Measurements from ENCODE around the gene LRRIQ3. TPM values are rescaled to one million over a fixed set of nuclear protein-coding genes. Genes with fewer than 3 reads are reported as not detected.
"Not testable (repeated sequence)": the region's sequence is repeated elsewhere in the genome, so short reads cannot be mapped to it uniquely, and the experiment has no call there.

The LRRIQ3 gene
- total RNA-seq, 2 experiments from 2014 or later = 1.1 to 1.2 TPM

DNA sequence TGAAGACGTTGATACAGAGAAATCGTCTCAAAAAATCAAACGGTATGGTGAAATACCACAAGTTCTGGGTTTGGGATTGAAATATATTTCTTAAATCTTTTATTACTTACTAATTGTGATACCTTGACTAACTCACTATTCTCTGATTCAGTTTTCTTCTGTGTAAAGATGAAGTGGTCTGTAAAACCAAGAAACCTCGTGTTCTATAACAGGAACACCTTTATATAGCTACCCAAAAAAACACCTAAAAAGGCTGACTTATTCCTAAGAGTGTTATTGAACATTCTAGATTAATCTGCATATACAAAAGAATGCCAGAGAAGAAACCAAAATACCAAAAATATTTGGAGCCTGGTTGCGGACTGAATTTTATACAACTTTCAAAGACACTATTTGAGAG is 721 bp downstream of the LRRIQ3 start:
- peaks cover 9% of the 10 kb centered on the region for H3K36me3 Mint-ChIP-seq (ENCODE audit: low read depth)
- peak overlapping the region; percentile 89 for H3K4me3 Mint-ChIP-seq
- intact Hi-C loops (cut with micrococcal nuclease) = loop anchor here (10.0 kb wide), 1 partner anchor 568 kb away; no protein-coding TSS in a partner anchor

DNA sequence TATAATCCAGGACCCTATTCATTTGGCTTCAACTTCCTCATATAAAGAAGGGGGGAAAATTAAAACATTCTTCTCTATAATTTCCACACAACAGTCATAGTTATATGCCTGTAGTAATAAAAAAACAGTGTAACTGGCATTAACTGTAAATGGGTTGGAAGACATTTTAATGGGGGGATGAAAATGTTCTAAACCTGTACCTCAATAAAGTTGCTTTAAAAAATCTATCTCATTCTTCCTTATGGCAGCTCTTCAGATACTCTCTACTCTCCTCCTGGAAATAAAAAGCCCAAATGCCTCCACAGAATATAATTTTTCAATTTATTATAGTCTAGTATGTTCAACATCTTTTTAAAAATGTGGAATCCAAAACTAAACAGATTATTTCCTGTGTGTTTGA is 2.6 kb downstream of the LRRIQ3 start:
- H3K4me3 Mint-ChIP-seq = no peak overlapping the region
- CTCF ChIA-PET = interaction anchor here (0.7 kb wide), 1 partner anchor 63 kb away, joined by 3 read pairs; no protein-coding TSS in a partner anchor
- H3K4me1 Mint-ChIP-seq (ENCODE audit: low read depth) = peaks cover 17% of the 10 kb centered on the region
- no peak overlapping the region for H3K27ac Mint-ChIP-seq
- no peak for DNase-seq
- intact Hi-C loops (cut with micrococcal nuclease) = loop anchor here (10.0 kb wide), 1 partner anchor 569 kb away; no protein-coding TSS in a partner anchor
- H3K27me3 Mint-ChIP-seq (ENCODE audit: low read depth) = no peaks in the 10 kb centered on the region
- peaks cover 1% of the 10 kb centered on the region for H3K36me3 Mint-ChIP-seq (ENCODE audit: low read depth)
- peaks cover under 1% of the 10 kb centered on the region for H3K9me3 Mint-ChIP-seq

More for the DNA sequence above, 721 bp downstream of the LRRIQ3 start:
- Mint-ChIP-seq H3K27me3 (ENCODE audit: low read depth) (no peaks in the 10 kb centered on the region), H3K27ac (peak overlapping the region; percentile 92), H3K4me1 (ENCODE audit: low read depth) (peaks cover 17% of the 10 kb centered on the region), H3K9me3 (no peaks in the 10 kb centered on the region)
- CTCF ChIA-PET = no interaction called here
- no peak for DNase-seq

- peaks cover 8% of the 10 kb centered on the region for H3K36me3 Mint-ChIP-seq (ENCODE audit: low read depth)
- H3K4me3 Mint-ChIP-seq = no peak overlapping the region
- intact Hi-C loops (cut with micrococcal nuclease) = loop anchor here (10.0 kb wide), 1 partner anchor 571 kb away; no protein-coding TSS in a partner anchor
- H3K27ac Mint-ChIP-seq = no peak overlapping the region
- no peak for DNase-seq
- CTCF ChIA-PET = interaction anchor here (0.6 kb wide), 1 partner anchor 30 kb away, joined by 3 read pairs; no protein-coding TSS in a partner anchor
- peaks cover 7% of the 10 kb centered on the region for H3K9me3 Mint-ChIP-seq
- no peaks in the 10 kb centered on the region for H3K27me3 Mint-ChIP-seq (ENCODE audit: low read depth)
- H3K4me1 Mint-ChIP-seq (ENCODE audit: low read depth) = peaks cover 10% of the 10 kb centered on the region
Measured at GRCh38 chr1:74193908-74194307, 4.1 kb downstream of the LRRIQ3 start.

DNA sequence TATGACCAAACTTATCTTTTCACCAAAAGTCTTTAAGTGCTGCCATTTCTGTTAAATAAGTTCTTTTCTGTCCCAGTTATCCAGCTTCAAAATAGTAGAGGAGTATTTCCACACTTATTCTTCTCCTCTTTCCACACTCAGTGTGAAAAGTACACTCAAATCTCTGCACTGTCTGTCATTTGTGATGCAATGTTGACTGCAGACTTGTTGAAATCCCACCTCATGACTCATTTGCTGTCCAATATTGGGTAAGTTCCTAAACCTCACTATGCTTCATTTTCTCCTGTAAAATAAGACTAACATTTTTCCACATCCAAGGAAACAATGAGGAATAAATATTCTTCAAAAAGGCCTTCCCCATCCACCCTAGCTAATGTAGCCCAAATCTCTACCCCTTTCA is 17.5 kb downstream of the LRRIQ3 start:
- Mint-ChIP-seq H3K36me3 (ENCODE audit: low read depth) (no peaks in the 10 kb centered on the region), H3K9me3 (no peaks in the 10 kb centered on the region), H3K4me3 (no peak overlapping the region), H3K4me1 (ENCODE audit: low read depth) (no peaks in the 10 kb centered on the region), H3K27me3 (ENCODE audit: low read depth) (no peaks in the 10 kb centered on the region), H3K27ac (no peak overlapping the region)
- CTCF ChIA-PET = no interaction called here
- DNase-seq = no peak
- intact Hi-C loops (cut with micrococcal nuclease) = no loop called here

GRCh38 chr1:74174423-74174822 is 23.6 kb downstream of the LRRIQ3 start:
- H3K27ac Mint-ChIP-seq = not testable (repeated sequence)

DNA sequence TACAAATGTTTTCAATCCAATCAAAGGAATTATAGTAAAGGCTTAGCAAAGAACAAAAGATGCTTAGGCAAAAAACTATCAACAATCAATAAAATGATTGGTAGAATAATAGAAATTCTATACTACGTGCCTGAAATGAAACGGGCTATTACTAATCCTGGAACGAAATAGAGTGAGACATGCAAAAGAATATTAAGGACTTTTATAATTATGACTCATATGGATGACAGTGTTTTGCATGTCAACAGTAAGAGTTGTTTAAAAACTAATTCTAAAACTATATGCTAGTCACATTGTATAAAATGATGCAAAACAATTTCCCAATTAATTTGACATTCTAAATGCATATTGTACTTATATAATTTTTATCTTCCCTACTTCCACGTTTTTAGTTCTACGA is 35.6 kb downstream of the LRRIQ3 start:
- intact Hi-C loops (cut with micrococcal nuclease) = no loop called here
- no peak overlapping the region for H3K4me3 Mint-ChIP-seq
- H3K9me3 Mint-ChIP-seq = peaks cover 1% of the 10 kb centered on the region
- no peak overlapping the region for H3K27ac Mint-ChIP-seq
- no peaks in the 10 kb centered on the region for H3K4me1 Mint-ChIP-seq (ENCODE audit: low read depth)
- DNase-seq = no peak
- no peaks in the 10 kb centered on the region for H3K27me3 Mint-ChIP-seq (ENCODE audit: low read depth)
- H3K36me3 Mint-ChIP-seq (ENCODE audit: low read depth) = no peaks in the 10 kb centered on the region
- CTCF ChIA-PET = no interaction called here

More at GRCh38 chr1:74174423-74174822, 23.6 kb downstream of the LRRIQ3 start:
- H3K4me1 Mint-ChIP-seq (ENCODE audit: low read depth); DNase-seq; H3K27me3 Mint-ChIP-seq (ENCODE audit: low read depth); CTCF ChIA-PET; H3K4me3 Mint-ChIP-seq; intact Hi-C loops (cut with micrococcal nuclease); H3K36me3 Mint-ChIP-seq (ENCODE audit: low read depth): not testable (repeated sequence)
- H3K9me3 Mint-ChIP-seq = peaks cover 29% of the 10 kb centered on the region

DNA sequence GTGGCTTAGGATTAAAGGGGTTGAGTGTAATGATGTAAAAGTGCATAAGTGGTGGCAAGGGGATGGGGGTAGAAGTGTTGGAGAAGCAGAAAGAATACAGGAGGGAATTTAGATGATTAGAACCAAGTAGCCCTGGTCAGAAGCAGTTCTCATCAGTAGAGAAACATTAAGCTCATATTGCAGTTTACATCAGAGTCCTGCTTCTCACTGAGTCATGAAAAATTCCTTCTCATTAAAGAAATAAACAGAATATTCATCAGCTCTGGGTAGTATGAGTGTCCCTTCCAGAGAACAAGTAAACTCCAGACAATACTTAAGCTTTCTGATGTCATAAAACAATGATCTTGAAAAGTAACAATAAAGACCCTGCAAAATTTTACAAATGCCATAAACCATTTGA is 36.5 kb downstream of the LRRIQ3 start:
- Mint-ChIP-seq H3K4me1 (ENCODE audit: low read depth) (no peaks in the 10 kb centered on the region), H3K27ac (no peak overlapping the region), H3K9me3 (peaks cover 1% of the 10 kb centered on the region), H3K36me3 (ENCODE audit: low read depth) (no peaks in the 10 kb centered on the region), H3K4me3 (no peak overlapping the region), H3K27me3 (ENCODE audit: low read depth) (no peaks in the 10 kb centered on the region)
- CTCF ChIA-PET = no interaction called here
- no peak for DNase-seq
- intact Hi-C loops (cut with micrococcal nuclease) = no loop called here

- no peaks in the 10 kb centered on the region for H3K36me3 Mint-ChIP-seq (ENCODE audit: low read depth)
- CTCF ChIA-PET = no interaction called here
- DNase-seq = no peak
- intact Hi-C loops (cut with micrococcal nuclease) = no loop called here
- no peak overlapping the region for H3K27ac Mint-ChIP-seq
- no peaks in the 10 kb centered on the region for H3K27me3 Mint-ChIP-seq (ENCODE audit: low read depth)
- H3K4me3 Mint-ChIP-seq = no peak overlapping the region
- no peaks in the 10 kb centered on the region for H3K4me1 Mint-ChIP-seq (ENCODE audit: low read depth)
- no peaks in the 10 kb centered on the region for H3K9me3 Mint-ChIP-seq
Measured at GRCh38 chr1:74160046-74160445, 37.9 kb downstream of the LRRIQ3 start.

DNA sequence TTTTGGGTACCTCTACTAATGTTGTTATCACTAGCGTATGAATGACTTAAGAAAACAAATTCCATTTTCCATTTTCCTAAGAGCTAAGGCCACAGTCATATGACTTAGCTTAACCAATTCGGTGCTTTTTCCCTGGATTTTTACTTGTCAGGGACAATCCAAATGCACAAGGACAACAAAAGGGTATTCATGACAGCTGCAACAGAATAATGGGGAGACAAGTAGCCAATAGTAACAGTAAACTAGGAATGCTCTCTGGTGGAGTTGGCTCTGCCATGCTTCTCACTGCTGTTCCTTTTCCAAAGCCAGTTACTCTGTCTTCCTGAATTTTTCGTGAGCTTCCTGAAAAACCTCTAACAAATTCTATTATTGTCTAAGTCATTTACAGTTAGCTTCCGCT is 52.9 kb downstream of the LRRIQ3 start:
- no peaks in the 10 kb centered on the region for H3K36me3 Mint-ChIP-seq (ENCODE audit: low read depth)
- no peak overlapping the region for H3K27ac Mint-ChIP-seq
- intact Hi-C loops (cut with micrococcal nuclease) = no loop called here
- H3K27me3 Mint-ChIP-seq (ENCODE audit: low read depth) = no peaks in the 10 kb centered on the region
- H3K4me3 Mint-ChIP-seq = no peak overlapping the region
- no peak for DNase-seq
- H3K4me1 Mint-ChIP-seq (ENCODE audit: low read depth) = no peaks in the 10 kb centered on the region
- H3K9me3 Mint-ChIP-seq = no peaks in the 10 kb centered on the region
- CTCF ChIA-PET = no interaction called here

GRCh38 chr1:74117370-74117769 is 80.6 kb downstream of the LRRIQ3 start:
- H3K4me1 Mint-ChIP-seq (ENCODE audit: low read depth); H3K27ac Mint-ChIP-seq; H3K4me3 Mint-ChIP-seq; DNase-seq; CTCF ChIA-PET; intact Hi-C loops (cut with micrococcal nuclease); H3K36me3 Mint-ChIP-seq (ENCODE audit: low read depth); H3K9me3 Mint-ChIP-seq; H3K27me3 Mint-ChIP-seq (ENCODE audit: low read depth): not testable (repeated sequence)

DNA sequence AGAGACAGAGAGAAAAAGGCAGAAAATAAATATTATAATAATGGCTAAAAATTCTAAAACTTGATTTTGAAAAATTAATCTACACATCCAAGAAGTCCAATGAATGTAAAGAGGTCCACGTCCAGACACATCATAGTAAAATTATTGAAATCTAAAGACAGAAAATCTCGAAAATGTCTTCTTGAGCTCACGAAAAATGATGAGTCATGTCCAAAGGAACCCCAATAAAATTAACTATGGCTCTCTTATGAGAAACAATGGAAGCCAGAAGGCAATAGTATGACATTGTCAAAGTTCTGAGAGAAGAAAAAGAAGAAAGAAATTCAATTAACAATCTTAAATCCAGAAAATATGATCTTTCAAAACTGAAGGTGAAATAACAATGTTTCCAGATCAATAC is 84.6 kb downstream of the LRRIQ3 start:
- H3K9me3 Mint-ChIP-seq = no peaks in the 10 kb centered on the region
- no peaks in the 10 kb centered on the region for H3K36me3 Mint-ChIP-seq (ENCODE audit: low read depth)
- CTCF ChIA-PET = interaction anchor here (0.7 to 1.1 kb wide), 2 partner anchors 10 kb away, joined by 3 to 5 read pairs; no protein-coding TSS in a partner anchor
- H3K4me3 Mint-ChIP-seq = no peak overlapping the region
- no peaks in the 10 kb centered on the region for H3K27me3 Mint-ChIP-seq (ENCODE audit: low read depth)
- H3K27ac Mint-ChIP-seq = no peak overlapping the region
- intact Hi-C loops (cut with micrococcal nuclease) = no loop called here
- H3K4me1 Mint-ChIP-seq (ENCODE audit: low read depth) = no peaks in the 10 kb centered on the region
- no peak for DNase-seq

- H3K36me3 Mint-ChIP-seq (ENCODE audit: low read depth) = no peaks in the 10 kb centered on the region
- CTCF ChIA-PET = no interaction called here
- no peak for DNase-seq
- intact Hi-C loops (cut with micrococcal nuclease) = no loop called here
- H3K27me3 Mint-ChIP-seq (ENCODE audit: low read depth) = no peaks in the 10 kb centered on the region
- no peak overlapping the region for H3K4me3 Mint-ChIP-seq
- no peaks in the 10 kb centered on the region for H3K9me3 Mint-ChIP-seq
- no peaks in the 10 kb centered on the region for H3K4me1 Mint-ChIP-seq (ENCODE audit: low read depth)
- H3K27ac Mint-ChIP-seq = no peak overlapping the region
Measured at GRCh38 chr1:74107394-74107793, 90.6 kb downstream of the LRRIQ3 start.

- no peaks in the 10 kb centered on the region for H3K27me3 Mint-ChIP-seq (ENCODE audit: low read depth)
- H3K27ac Mint-ChIP-seq = no peak overlapping the region
- H3K9me3 Mint-ChIP-seq = peaks cover 10% of the 10 kb centered on the region
- intact Hi-C loops (cut with micrococcal nuclease) = no loop called here
- CTCF ChIA-PET = interaction anchor here (1.0 kb wide), 1 partner anchor 12 kb away, joined by 4 read pairs; no protein-coding TSS in a partner anchor
- no peaks in the 10 kb centered on the region for H3K36me3 Mint-ChIP-seq (ENCODE audit: low read depth)
- no peak overlapping the region for H3K4me3 Mint-ChIP-seq
- no peak for DNase-seq
- no peaks in the 10 kb centered on the region for H3K4me1 Mint-ChIP-seq (ENCODE audit: low read depth)
Measured at GRCh38 chr1:74091371-74091770, 106.6 kb downstream of the LRRIQ3 start.
